Transverse colon (tissue), 3 donors: Measurements from ENCODE around the gene SDCCAG8.

Experiments
- POLR2A ChIP-seq: fragments of 450-650 bp; IDR thresholded peaks from one replicate; pipeline ENCODE4 v1.6.1; 2016; ENCODE audit warnings: antibody characterized with exemption, mild to moderate bottlenecking, moderate library complexity
- TF ChIP-seq, protein P1 (sequence below), 5 experiments: fragments of 200-600 bp in 3 of 5; fragments of 450-650 bp in 2 of 5; sonication (generic) in 3 of 5; IDR thresholded peaks; 1 replicate in 2 of 5; 2 replicates in 3 of 5; pipeline ENCODE4 v1.5.1; 2016 to 2017; ENCODE audit warnings: antibody characterized with exemption in 5 of 5, inconsistent platforms in 3 of 5, mild to moderate bottlenecking in 2 of 5, moderate library complexity in 1 of 5

DNA sequence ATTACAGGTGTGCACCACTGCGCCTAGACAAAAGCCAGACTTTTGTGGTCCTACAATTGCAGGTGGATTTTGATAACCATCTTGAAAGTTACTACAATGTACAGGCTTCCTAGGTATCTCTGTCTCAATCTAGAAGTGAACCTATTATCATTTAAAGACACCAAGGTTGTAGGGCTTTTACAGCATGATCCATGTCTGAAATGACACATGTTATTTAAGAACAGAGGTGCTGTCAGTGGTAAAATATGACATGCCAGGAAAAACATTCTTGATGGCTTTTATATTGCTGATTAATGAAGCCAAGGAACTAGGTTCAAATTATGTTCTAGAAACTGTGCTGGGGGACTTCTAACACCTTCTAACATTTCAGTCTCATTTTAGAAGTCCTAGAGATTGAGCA, 253.1 kb downstream of the SDCCAG8 start:
- TF ChIP-seq, protein P1, sequence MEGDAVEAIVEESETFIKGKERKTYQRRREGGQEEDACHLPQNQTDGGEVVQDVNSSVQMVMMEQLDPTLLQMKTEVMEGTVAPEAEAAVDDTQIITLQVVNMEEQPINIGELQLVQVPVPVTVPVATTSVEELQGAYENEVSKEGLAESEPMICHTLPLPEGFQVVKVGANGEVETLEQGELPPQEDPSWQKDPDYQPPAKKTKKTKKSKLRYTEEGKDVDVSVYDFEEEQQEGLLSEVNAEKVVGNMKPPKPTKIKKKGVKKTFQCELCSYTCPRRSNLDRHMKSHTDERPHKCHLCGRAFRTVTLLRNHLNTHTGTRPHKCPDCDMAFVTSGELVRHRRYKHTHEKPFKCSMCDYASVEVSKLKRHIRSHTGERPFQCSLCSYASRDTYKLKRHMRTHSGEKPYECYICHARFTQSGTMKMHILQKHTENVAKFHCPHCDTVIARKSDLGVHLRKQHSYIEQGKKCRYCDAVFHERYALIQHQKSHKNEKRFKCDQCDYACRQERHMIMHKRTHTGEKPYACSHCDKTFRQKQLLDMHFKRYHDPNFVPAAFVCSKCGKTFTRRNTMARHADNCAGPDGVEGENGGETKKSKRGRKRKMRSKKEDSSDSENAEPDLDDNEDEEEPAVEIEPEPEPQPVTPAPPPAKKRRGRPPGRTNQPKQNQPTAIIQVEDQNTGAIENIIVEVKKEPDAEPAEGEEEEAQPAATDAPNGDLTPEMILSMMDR (IDR thresholded peaks at IDR 0.05) = no peak
- TF ChIP-seq POLR2A = no peak
